Lung (tissue), 12 donors: ENCODE measurements around the gene SNX27. TPM values are rescaled to one million over a fixed set of nuclear protein-coding genes. Genes with fewer than 3 reads are reported as not detected.

ENCODE experiments used
- ATAC-seq: fragments of 200-7000 bp; cut with Tn5 transposase; one replicate; pipeline ENCODE4 v1.9.1; 2020; ENCODE audit warnings: moderate number of reproducible peaks; ENCODE audit not compliant: insufficient read depth, low FRiP score
- DNase-seq, 3 donors: peaks; one replicate each; pipeline ENCODE4 v3.0.0-alpha.2; 2013 to 2017
- H3K27ac ChIP-seq, 2 donors: one replicate each; pipeline ENCODE4 v1.5.1; 2013; ENCODE audit warnings: mild to moderate bottlenecking in 2 of 2, moderate library complexity in 2 of 2, control low read depth in 1 of 2, inconsistent platforms in 1 of 2, low read depth in 1 of 2, low read length in 1 of 2
- H3K27me3 ChIP-seq, 3 donors: one replicate each; pipeline ENCODE4 v1.5.1; 2013; ENCODE audit warnings: low read length in 2 of 3; ENCODE audit not compliant: control insufficient read depth in 3 of 3, insufficient read depth in 3 of 3
- H3K36me3 ChIP-seq, 4 donors: one replicate each; pipeline ENCODE4 v1.5.1; 2013; ENCODE audit warnings: low read length in 4 of 4, mild to moderate bottlenecking in 1 of 4, moderate library complexity in 1 of 4; ENCODE audit not compliant: control insufficient read depth in 4 of 4, insufficient read depth in 4 of 4
- H3K4me1 ChIP-seq, 5 donors: one replicate each; pipeline ENCODE4 v1.5.1; 2013; ENCODE audit warnings: low read length in 5 of 5, mild to moderate bottlenecking in 2 of 5, moderate library complexity in 1 of 5; ENCODE audit not compliant: control insufficient read depth in 5 of 5, insufficient read depth in 5 of 5
- H3K4me3 ChIP-seq: one replicate; pipeline ENCODE4 v1.5.1; 2013; ENCODE audit warnings: mild to moderate bottlenecking, control low read depth, moderate library complexity
- H3K9ac ChIP-seq, 2 donors: one replicate each; pipeline ENCODE4 v1.5.1; 2013; ENCODE audit warnings: low read length in 2 of 2, control low read depth in 1 of 2; ENCODE audit not compliant: insufficient read depth in 1 of 2
- H3K9me3 ChIP-seq, 4 donors: one replicate each; pipeline ENCODE4 v1.5.1; 2013; ENCODE audit warnings: low read length in 3 of 4, mild to moderate bottlenecking in 1 of 4, moderate library complexity in 1 of 4; ENCODE audit not compliant: control insufficient read depth in 4 of 4, insufficient read depth in 3 of 4
- CTCF ChIP-seq: IDR thresholded peaks from 2 replicates; pipeline ENCODE4 v1.5.1; 2012; ENCODE audit warnings: mild to moderate bottlenecking; ENCODE audit errors: control extremely low read depth, extremely low read depth
- WGBS, 2 donors: extraction: QIAGEN DNeasy Blood & Tissue Kit; methylation state at CpG; one replicate each; pipeline ENCODE4 v1.1.7; 2013; 5-methylcytosine and 5-hydroxymethylcytosine counted together
- polyA plus RNA-seq, 2 donors: library from polyadenylated mRNA; stranded (reverse); fragments of 200-250 nt; gene quantifications; one replicate each; pipeline ENCODE4 v1.2.1, GENCODE V29; 2013
- total RNA-seq, 2 donors: library from RNA; depleted of rRNA in 1 of 2; stranded (reverse); fragments of >200 nt in 1 of 2; gene quantifications; one replicate each; pipeline ENCODE4 v1.2.1, GENCODE V29; 2014 to 2021
- donor health status: control.
- donor health status: control.
- donor health status: Bipolar disorder and iron deficiency.
- donor health status: healthy.
- donor health status: DM: yes; HTN: yes; CAD: no.

Gene SNX27
- total and polyA plus RNA-seq, 4 donors = 12.1 to 63.7 (median 26.5) TPM

- Histone ChIP-seq H3K27me3 (no peaks in the 10 kb centered on the region), H3K9ac (no peak overlapping the region), H3K4me1 (no peaks in the 10 kb centered on the region), H3K27ac (no peak overlapping the region), H3K36me3 (peaks cover 7 to 29% (median 22%) of the 10 kb centered on the region in 4 donors), H3K4me3 (no peak overlapping the region), H3K9me3 (no peaks in the 10 kb centered on the region)
- ATAC-seq = no peak
- no peak for TF ChIP-seq CTCF
- peak in 2 of 3 donors; percentile 50 to 61 for DNase-seq
- WGBS, 2 donors = 77 to 81% methylated on average over 4 of the region's 4 CpGs
Measured at GRCh38 chr1:151693057-151693651, 81.3 kb downstream of the SNX27 start.

- no peak overlapping the region for H3K4me3 ChIP-seq
- DNase-seq (no peak), ATAC-seq (no peak)
- no peaks in the 10 kb centered on the region for H3K27me3 ChIP-seq
- H3K4me1 ChIP-seq = no peaks in the 10 kb centered on the region
- H3K27ac ChIP-seq = no peak overlapping the region
- H3K9ac ChIP-seq = no peak overlapping the region
- 97% methylated on average over 5 of the region's 5 CpGs for WGBS, 2 donors
- TF ChIP-seq CTCF = no peak
- peaks cover 18 to 28% (median 21%) of the 10 kb centered on the region in 4 donors for H3K36me3 ChIP-seq
- H3K9me3 ChIP-seq = no peaks in the 10 kb centered on the region
Measured at GRCh38 chr1:151701515-151701914, 89.7 kb downstream of the SNX27 start.

GRCh38 chr1:151702936-151703335 lies 91.1 kb downstream of the SNX27 start:
- DNase-seq = no peak
- TF ChIP-seq CTCF = no peak
- Histone ChIP-seq H3K4me1 (no peaks in the 10 kb centered on the region), H3K27me3 (no peaks in the 10 kb centered on the region), H3K9ac (no peak overlapping the region), H3K27ac (no peak overlapping the region), H3K36me3 (peaks cover 13 to 22% (median 19%) of the 10 kb centered on the region in 4 donors), H3K4me3 (no peak overlapping the region), H3K9me3 (peaks cover 0 to 2% (median 0%) of the 10 kb centered on the region in 4 donors)
- ATAC-seq = no peak
- 42 to 45% methylated on average over 8 of the region's 8 CpGs for WGBS, 2 donors

- ATAC-seq (no peak), DNase-seq (no peak)
- TF ChIP-seq CTCF = no peak
- 43 to 60% methylated on average over 17 of the region's 17 CpGs for WGBS, 2 donors
- H3K36me3 ChIP-seq = peaks cover 10 to 22% (median 15%) of the 10 kb centered on the region in 4 donors
- H3K4me3 ChIP-seq = no peak overlapping the region
- H3K27me3 ChIP-seq = no peaks in the 10 kb centered on the region
- no peak overlapping the region for H3K27ac ChIP-seq
- H3K9me3 ChIP-seq = peaks cover 0 to 2% (median 0%) of the 10 kb centered on the region in 4 donors
- H3K4me1 ChIP-seq = no peaks in the 10 kb centered on the region
- no peak overlapping the region for H3K9ac ChIP-seq
Measured at GRCh38 chr1:151703813-151704212, 92.0 kb downstream of the SNX27 start.
